ENCODE data around the gene CDK19. TPM values are rescaled to one million over a fixed set of nuclear protein-coding genes. Genes with fewer than 3 reads are reported as not detected.
"Not testable (repeated sequence)": the region's sequence is repeated elsewhere in the genome, so short reads cannot be mapped to it uniquely, and the experiment has no call there.

CDK19 gene
- total RNA-seq, 3 donors from 2014 or later: 2.8 to 3.8 (median 3.7) TPM

DNA sequence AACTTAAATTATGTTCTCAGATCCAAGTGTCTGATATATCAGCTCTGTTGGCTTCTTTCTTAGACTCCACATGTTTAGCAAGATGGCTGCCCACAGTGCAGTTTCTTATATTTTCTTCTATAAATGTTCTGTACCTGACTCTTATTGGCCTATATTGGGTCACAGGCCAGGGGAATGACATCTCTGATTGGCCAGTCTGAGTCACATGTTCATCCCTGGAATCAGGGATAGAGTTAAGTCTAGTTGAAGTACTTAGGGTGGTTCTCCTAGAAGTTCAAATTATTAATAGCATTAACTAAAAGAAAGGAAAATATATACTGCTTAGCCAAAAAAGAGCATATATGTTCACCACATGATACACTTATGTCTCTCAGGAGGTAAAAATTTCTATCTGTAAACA is 233.6 kb downstream of the CDK19 start:
- Mint-ChIP-seq H3K4me3 (no peak overlapping the region), H3K27me3 (ENCODE audit: low read depth) (peaks cover 3% of the 10 kb centered on the region), H3K4me1 (ENCODE audit: low read depth) (no peaks in the 10 kb centered on the region), H3K9me3 (peaks cover 5% of the 10 kb centered on the region), H3K36me3 (ENCODE audit: insufficient read depth) (no peaks in the 10 kb centered on the region)
- ATAC-seq (no peak), DNase-seq (no peak)

GRCh38 chr6:110577596-110578167 is 237.6 kb downstream of the CDK19 start:
- H3K9me3 Mint-ChIP-seq; H3K36me3 Mint-ChIP-seq (ENCODE audit: insufficient read depth); H3K4me3 Mint-ChIP-seq; H3K27me3 Mint-ChIP-seq (ENCODE audit: low read depth); H3K4me1 Mint-ChIP-seq (ENCODE audit: low read depth); DNase-seq; ATAC-seq: not testable (repeated sequence)

GRCh38 chr6:110575925-110576463 is 239.3 kb downstream of the CDK19 start:
- H3K4me1 Mint-ChIP-seq (ENCODE audit: low read depth): no peaks in the 10 kb centered on the region
- ATAC-seq: no peak
- peaks cover 5% of the 10 kb centered on the region for H3K9me3 Mint-ChIP-seq
- H3K27me3 Mint-ChIP-seq (ENCODE audit: low read depth): no peaks in the 10 kb centered on the region
- H3K4me3 Mint-ChIP-seq: no peak overlapping the region
- DNase-seq: no peak
- H3K36me3 Mint-ChIP-seq (ENCODE audit: insufficient read depth): peaks cover 1% of the 10 kb centered on the region

GRCh38 chr6:110574817-110575216 is 240.5 kb downstream of the CDK19 start:
- ATAC-seq: no peak
- H3K27me3 Mint-ChIP-seq (ENCODE audit: low read depth): no peaks in the 10 kb centered on the region
- DNase-seq: no peak
- H3K9me3 Mint-ChIP-seq: peaks cover 5% of the 10 kb centered on the region
- peaks cover 1% of the 10 kb centered on the region for H3K36me3 Mint-ChIP-seq (ENCODE audit: insufficient read depth)
- no peaks in the 10 kb centered on the region for H3K4me1 Mint-ChIP-seq (ENCODE audit: low read depth)
- no peak overlapping the region for H3K4me3 Mint-ChIP-seq

DNA sequence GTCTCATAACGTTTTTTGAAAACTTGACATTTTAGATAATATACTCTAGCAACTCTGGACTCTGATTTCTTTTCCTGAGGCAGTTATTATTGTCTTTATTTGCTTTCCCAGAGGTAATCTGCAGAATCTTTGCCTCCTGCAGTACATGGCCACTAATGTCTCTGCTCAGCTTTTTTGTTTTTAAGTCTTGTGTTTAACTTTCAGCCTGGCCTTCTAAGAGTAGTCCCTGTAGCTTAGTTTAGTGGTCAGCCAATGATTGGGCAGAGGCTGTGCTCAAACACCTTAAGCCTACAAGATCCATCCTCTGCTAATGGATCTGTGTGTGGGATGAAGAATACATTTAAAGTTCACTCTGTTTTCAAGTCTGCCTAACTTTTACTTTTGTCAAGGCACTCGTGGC is 241.7 kb downstream of the CDK19 start:
- no peak overlapping the region for H3K4me3 Mint-ChIP-seq

DNA sequence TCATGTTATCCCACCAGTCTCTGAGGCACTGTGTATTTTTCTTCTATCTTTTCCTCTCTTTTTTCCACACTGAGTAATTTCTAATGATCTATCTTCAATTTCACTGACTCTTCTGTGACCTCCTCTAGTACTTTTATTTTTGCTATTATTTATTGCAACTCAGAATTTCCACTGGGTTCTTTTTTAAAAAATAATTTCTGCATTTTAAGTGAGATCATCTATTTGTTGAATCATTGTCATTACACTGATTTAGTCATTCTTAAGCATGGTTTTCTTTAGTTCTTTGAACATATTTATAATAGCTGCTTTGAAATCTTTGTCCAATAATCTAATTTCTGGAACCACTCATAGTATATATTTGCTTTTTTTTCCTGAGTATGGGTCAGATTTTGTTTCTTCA is 242.1 kb downstream of the CDK19 start:
- no peaks in the 10 kb centered on the region for H3K9me3 Mint-ChIP-seq

More for the DNA sequence above, 241.7 kb downstream of the CDK19 start:
- Mint-ChIP-seq H3K36me3 (ENCODE audit: insufficient read depth) (peaks cover 1% of the 10 kb centered on the region), H3K27me3 (ENCODE audit: low read depth) (no peaks in the 10 kb centered on the region), H3K9me3 (no peaks in the 10 kb centered on the region), H3K4me1 (ENCODE audit: low read depth) (no peaks in the 10 kb centered on the region)
- ATAC-seq (no peak), DNase-seq (no peak)

GRCh38 chr6:110567957-110568696 is 247.1 kb downstream of the CDK19 start:
- Mint-ChIP-seq H3K9me3 (no peaks in the 10 kb centered on the region), H3K4me1 (ENCODE audit: low read depth) (peaks cover 2% of the 10 kb centered on the region), H3K36me3 (ENCODE audit: insufficient read depth) (no peaks in the 10 kb centered on the region), H3K4me3 (no peak overlapping the region), H3K27me3 (ENCODE audit: low read depth) (no peaks in the 10 kb centered on the region)
- ATAC-seq (no peak), DNase-seq (no peak)

More for the DNA sequence above, 242.1 kb downstream of the CDK19 start:
- H3K27me3 Mint-ChIP-seq (ENCODE audit: low read depth): no peaks in the 10 kb centered on the region
- peaks cover 1% of the 10 kb centered on the region for H3K36me3 Mint-ChIP-seq (ENCODE audit: insufficient read depth)
- H3K4me1 Mint-ChIP-seq (ENCODE audit: low read depth): peaks cover under 1% of the 10 kb centered on the region
- DNase-seq: no peak
- H3K4me3 Mint-ChIP-seq: no peak overlapping the region
- ATAC-seq: no peak

DNA sequence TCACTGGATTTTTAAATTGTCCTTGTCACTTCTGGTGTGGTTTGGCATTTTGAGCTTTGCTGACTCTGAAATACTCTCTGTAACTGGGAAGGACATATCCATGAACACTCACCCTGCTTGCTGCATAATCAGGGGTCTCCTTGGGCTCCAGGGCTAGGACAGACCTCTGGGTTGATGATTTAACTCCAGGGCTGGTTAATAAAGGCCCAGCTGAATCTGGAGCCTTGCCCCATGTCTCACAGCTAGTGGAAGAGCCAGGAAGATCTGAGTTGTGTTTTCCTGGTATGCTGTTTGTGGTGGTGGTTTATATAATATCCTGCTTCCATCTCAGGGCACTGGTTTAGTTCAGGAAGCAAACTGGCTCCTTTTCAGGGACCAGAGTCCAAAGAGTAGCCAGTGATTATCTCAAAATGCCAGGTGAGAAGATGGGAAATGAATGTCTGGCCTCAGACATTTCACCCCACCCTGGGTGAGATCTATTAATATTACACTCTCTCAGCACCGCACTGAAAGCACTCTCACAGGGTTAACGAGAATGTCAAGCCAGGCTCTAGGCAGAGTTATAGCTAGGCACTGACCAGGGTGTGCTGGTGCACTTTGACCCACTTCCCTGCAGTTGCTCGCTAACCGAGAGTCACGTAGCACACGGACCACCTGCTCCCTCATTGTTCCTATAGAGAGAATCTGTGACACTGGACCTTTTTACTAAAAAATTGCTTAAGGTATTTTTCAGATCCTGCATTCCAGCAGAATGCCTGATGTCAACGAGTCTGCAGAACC is 248.7 kb downstream of the CDK19 start:
- Mint-ChIP-seq H3K36me3 (ENCODE audit: insufficient read depth) (no peaks in the 10 kb centered on the region), H3K9me3 (no peaks in the 10 kb centered on the region), H3K27me3 (ENCODE audit: low read depth) (no peaks in the 10 kb centered on the region), H3K4me1 (ENCODE audit: low read depth) (peaks cover 8% of the 10 kb centered on the region), H3K4me3 (no peak overlapping the region)
- ATAC-seq (no peak), DNase-seq (no peak)

GRCh38 chr6:110564703-110565421 is 250.4 kb downstream of the CDK19 start:
- no peaks in the 10 kb centered on the region for H3K9me3 Mint-ChIP-seq
- no peaks in the 10 kb centered on the region for H3K27me3 Mint-ChIP-seq (ENCODE audit: low read depth)
- peaks cover 24% of the 10 kb centered on the region for H3K4me1 Mint-ChIP-seq (ENCODE audit: low read depth)
- no peak for DNase-seq
- ATAC-seq: no peak
- H3K4me3 Mint-ChIP-seq: no peak overlapping the region
- H3K36me3 Mint-ChIP-seq (ENCODE audit: insufficient read depth): no peaks in the 10 kb centered on the region

DNA sequence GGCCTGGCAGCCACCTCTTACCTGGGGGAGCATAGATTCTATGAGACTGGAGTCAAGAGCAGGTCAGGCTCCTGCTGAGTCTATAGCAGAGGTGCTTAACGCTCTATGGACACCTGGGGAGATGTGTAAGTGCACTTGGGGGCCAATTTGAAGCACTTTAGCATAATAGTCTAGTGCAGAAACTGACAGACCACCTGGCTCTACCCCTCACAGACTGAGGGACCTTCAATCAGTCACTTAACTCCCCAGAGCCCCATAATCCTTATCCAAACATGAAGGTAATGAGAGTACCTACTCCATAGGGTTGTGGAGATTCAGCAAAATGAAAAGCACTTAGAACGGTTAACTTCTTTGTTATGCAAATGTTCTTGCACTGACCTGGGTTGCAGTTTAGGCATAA is 251.6 kb downstream of the CDK19 start:
- H3K4me3 Mint-ChIP-seq: no peak overlapping the region
- DNase-seq (no peak), ATAC-seq (no peak)
- peaks cover 30% of the 10 kb centered on the region for H3K4me1 Mint-ChIP-seq (ENCODE audit: low read depth)
- H3K36me3 Mint-ChIP-seq (ENCODE audit: insufficient read depth): no peaks in the 10 kb centered on the region
- H3K27me3 Mint-ChIP-seq (ENCODE audit: low read depth): no peaks in the 10 kb centered on the region
- H3K9me3 Mint-ChIP-seq: no peaks in the 10 kb centered on the region

DNA sequence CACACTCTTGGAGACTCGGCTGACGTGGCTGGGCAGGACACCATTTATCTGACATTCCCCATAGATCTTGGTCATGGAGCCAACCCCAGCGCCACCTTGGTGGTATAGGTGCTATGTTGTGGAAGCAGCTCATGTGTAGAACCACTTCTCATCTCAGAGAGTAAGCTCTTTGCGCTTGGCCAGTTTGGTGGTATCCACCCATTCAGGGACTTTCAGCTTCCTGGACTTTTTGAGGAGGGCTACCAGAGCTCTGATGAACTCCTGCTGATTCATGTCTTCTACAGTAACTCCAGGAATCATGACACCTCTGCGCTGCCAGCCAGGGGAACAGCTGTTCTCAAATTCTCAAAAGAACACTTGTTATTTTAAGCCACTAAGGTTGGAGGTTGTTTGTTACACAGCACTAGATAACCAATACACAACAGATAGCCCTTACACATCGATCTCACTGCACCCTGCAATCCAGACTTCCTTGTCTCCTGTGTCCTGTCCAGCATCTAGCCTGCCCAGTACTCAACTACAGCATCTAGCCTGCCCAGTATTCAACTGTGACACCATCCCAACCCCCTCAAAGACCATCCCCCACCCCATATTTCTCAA is 252.9 kb downstream of the CDK19 start:
- ATAC-seq (no peak), DNase-seq (no peak)
- H3K27me3 Mint-ChIP-seq (ENCODE audit: low read depth): no peaks in the 10 kb centered on the region
- peaks cover 28% of the 10 kb centered on the region for H3K4me1 Mint-ChIP-seq (ENCODE audit: low read depth)
- H3K4me3 Mint-ChIP-seq: no peak overlapping the region
- H3K36me3 Mint-ChIP-seq (ENCODE audit: insufficient read depth): no peaks in the 10 kb centered on the region
- H3K9me3 Mint-ChIP-seq: no peaks in the 10 kb centered on the region

GRCh38 chr6:110561696-110562095 is 253.6 kb downstream of the CDK19 start:
- Mint-ChIP-seq H3K4me1 (ENCODE audit: low read depth) (peaks cover 28% of the 10 kb centered on the region), H3K9me3 (no peaks in the 10 kb centered on the region), H3K27me3 (ENCODE audit: low read depth) (no peaks in the 10 kb centered on the region), H3K4me3 (no peak overlapping the region), H3K36me3 (ENCODE audit: insufficient read depth) (no peaks in the 10 kb centered on the region)
- no peak for DNase-seq
- no peak for ATAC-seq

- Mint-ChIP-seq H3K36me3 (ENCODE audit: insufficient read depth) (no peaks in the 10 kb centered on the region), H3K9me3 (no peaks in the 10 kb centered on the region), H3K4me3 (no peak overlapping the region), H3K4me1 (ENCODE audit: low read depth) (peaks cover 28% of the 10 kb centered on the region), H3K27me3 (ENCODE audit: low read depth) (no peaks in the 10 kb centered on the region)
- DNase-seq: no peak
- ATAC-seq: no peak
These were observed 254.3 kb downstream of the CDK19 start for GRCh38 chr6:110561008-110561396.
